Esophagus squamous epithelium (tissue), 4 donors: ENCODE measurements around the gene DDA1.
"Not testable (repeated sequence)": the region's sequence is repeated elsewhere in the genome, so short reads cannot be mapped to it uniquely, and the experiment has no call there.

ENCODE experiments used
- CTCF ChIP-seq, 6 experiments: fragments of 450-650 bp in 4 of 6; fragments of 200-600 bp in 2 of 6; sonication (generic) in 2 of 6; IDR thresholded peaks; one replicate each; pipeline ENCODE4 v1.5.1; 2016 to 2019; ENCODE audit warnings: antibody characterized with exemption in 6 of 6, mild to moderate bottlenecking in 4 of 6, moderate library complexity in 4 of 6
- POLR2A ChIP-seq, 4 donors: fragments of 450-650 bp; IDR thresholded peaks; one replicate each; pipeline ENCODE4 v1.6.1; 2017; ENCODE audit warnings: antibody characterized with exemption in 4 of 4, mild to moderate bottlenecking in 4 of 4, moderate library complexity in 3 of 4

GRCh38 chr19:17274892-17275291, 34.5 kb upstream of the DDA1 start:
- not testable (repeated sequence) for TF ChIP-seq CTCF, POLR2A (IDR thresholded peaks at IDR 0.05)
